ENCODE data around the gene RMI2.

Gene RMI2

GRCh38 chr16:11342021-11342855, 3.0 kb upstream of the RMI2 start:
- H3K4me3 ChIP-seq (ENCODE audit: low read depth in 1 of 2, low read length in 2 of 2): no peak overlapping the region
- H3K9ac ChIP-seq (ENCODE audit: low read depth in 1 of 2, low read length in 2 of 2): no peak overlapping the region
- no peak overlapping the region for H3K27ac ChIP-seq (ENCODE audit: low read depth, low read length)
- no peaks in the 10 kb centered on the region for H3K9me3 ChIP-seq (ENCODE audit: control insufficient read depth in 1 of 2, low read length in 2 of 2)
- H3K4me1 ChIP-seq (ENCODE audit: control insufficient read depth in 1 of 2, insufficient read depth in 2 of 2, low read length in 2 of 2): peaks cover 0 to 13% of the 10 kb centered on the region in 2 donors
- no peaks in the 10 kb centered on the region for H3K36me3 ChIP-seq (ENCODE audit: control insufficient read depth in 1 of 2, insufficient read depth in 2 of 2, low read length in 2 of 2)
- H3K27me3 ChIP-seq (ENCODE audit: control insufficient read depth in 1 of 2, insufficient read depth in 2 of 2, low read length in 2 of 2): no peaks in the 10 kb centered on the region

- Histone ChIP-seq H3K27ac (ENCODE audit: low read depth, low read length) (no peak overlapping the region), H3K4me1 (ENCODE audit: control insufficient read depth in 1 of 2, insufficient read depth in 2 of 2, low read length in 2 of 2) (peaks cover 13 to 18% of the 10 kb centered on the region in 2 donors), H3K9me3 (ENCODE audit: control insufficient read depth in 1 of 2, low read length in 2 of 2) (no peaks in the 10 kb centered on the region), H3K36me3 (ENCODE audit: control insufficient read depth in 1 of 2, insufficient read depth in 2 of 2, low read length in 2 of 2) (no peaks in the 10 kb centered on the region), H3K4me3 (ENCODE audit: low read depth in 1 of 2, low read length in 2 of 2) (no peak overlapping the region), H3K27me3 (ENCODE audit: control insufficient read depth in 1 of 2, insufficient read depth in 2 of 2, low read length in 2 of 2) (no peaks in the 10 kb centered on the region), H3K9ac (ENCODE audit: low read depth in 1 of 2, low read length in 2 of 2) (no peak overlapping the region)
Measured at GRCh38 chr16:11346700-11347319, 1.6 kb downstream of the RMI2 start.

- Histone ChIP-seq H3K9me3 (ENCODE audit: control insufficient read depth in 1 of 2, low read length in 2 of 2) (no peaks in the 10 kb centered on the region), H3K4me1 (ENCODE audit: control insufficient read depth in 1 of 2, insufficient read depth in 2 of 2, low read length in 2 of 2) (peaks cover 13 to 18% of the 10 kb centered on the region in 2 donors), H3K9ac (ENCODE audit: low read depth in 1 of 2, low read length in 2 of 2) (no peak overlapping the region), H3K36me3 (ENCODE audit: control insufficient read depth in 1 of 2, insufficient read depth in 2 of 2, low read length in 2 of 2) (no peaks in the 10 kb centered on the region), H3K4me3 (ENCODE audit: low read depth in 1 of 2, low read length in 2 of 2) (no peak overlapping the region), H3K27ac (ENCODE audit: low read depth, low read length) (no peak overlapping the region), H3K27me3 (ENCODE audit: control insufficient read depth in 1 of 2, insufficient read depth in 2 of 2, low read length in 2 of 2) (no peaks in the 10 kb centered on the region)
Measured at GRCh38 chr16:11347831-11348230, 2.6 kb downstream of the RMI2 start.

- no peak overlapping the region for H3K27ac ChIP-seq (ENCODE audit: low read depth, low read length)
- peaks cover 13 to 18% of the 10 kb centered on the region in 2 donors for H3K4me1 ChIP-seq (ENCODE audit: control insufficient read depth in 1 of 2, insufficient read depth in 2 of 2, low read length in 2 of 2)
- no peaks in the 10 kb centered on the region for H3K36me3 ChIP-seq (ENCODE audit: control insufficient read depth in 1 of 2, insufficient read depth in 2 of 2, low read length in 2 of 2)
- H3K9ac ChIP-seq (ENCODE audit: low read depth in 1 of 2, low read length in 2 of 2): no peak overlapping the region
- H3K4me3 ChIP-seq (ENCODE audit: low read depth in 1 of 2, low read length in 2 of 2): no peak overlapping the region
- H3K9me3 ChIP-seq (ENCODE audit: control insufficient read depth in 1 of 2, low read length in 2 of 2): no peaks in the 10 kb centered on the region
- H3K27me3 ChIP-seq (ENCODE audit: control insufficient read depth in 1 of 2, insufficient read depth in 2 of 2, low read length in 2 of 2): no peaks in the 10 kb centered on the region
Measured at GRCh38 chr16:11348737-11349598, 3.7 kb downstream of the RMI2 start.

GRCh38 chr16:11349599-11350276, 4.5 kb downstream of the RMI2 start:
- Histone ChIP-seq H3K27ac (ENCODE audit: low read depth, low read length) (peak overlapping the region; percentile 39), H3K9ac (ENCODE audit: low read depth in 1 of 2, low read length in 2 of 2) (no peak overlapping the region), H3K9me3 (ENCODE audit: control insufficient read depth in 1 of 2, low read length in 2 of 2) (no peaks in the 10 kb centered on the region), H3K4me3 (ENCODE audit: low read depth in 1 of 2, low read length in 2 of 2) (no peak overlapping the region), H3K4me1 (ENCODE audit: control insufficient read depth in 1 of 2, insufficient read depth in 2 of 2, low read length in 2 of 2) (peaks cover 18 to 19% of the 10 kb centered on the region in 2 donors), H3K36me3 (ENCODE audit: control insufficient read depth in 1 of 2, insufficient read depth in 2 of 2, low read length in 2 of 2) (no peaks in the 10 kb centered on the region), H3K27me3 (ENCODE audit: control insufficient read depth in 1 of 2, insufficient read depth in 2 of 2, low read length in 2 of 2) (no peaks in the 10 kb centered on the region)

GRCh38 chr16:11350519-11350918, 5.3 kb downstream of the RMI2 start:
- H3K27ac ChIP-seq (ENCODE audit: low read depth, low read length): no peak overlapping the region

GRCh38 chr16:11350921-11351335, 5.7 kb downstream of the RMI2 start:
- no peaks in the 10 kb centered on the region for H3K9me3 ChIP-seq (ENCODE audit: control insufficient read depth in 1 of 2, low read length in 2 of 2)
- H3K27ac ChIP-seq (ENCODE audit: low read depth, low read length): no peak overlapping the region
- no peaks in the 10 kb centered on the region for H3K27me3 ChIP-seq (ENCODE audit: control insufficient read depth in 1 of 2, insufficient read depth in 2 of 2, low read length in 2 of 2)
- peaks cover 24 to 27% of the 10 kb centered on the region in 2 donors for H3K4me1 ChIP-seq (ENCODE audit: control insufficient read depth in 1 of 2, insufficient read depth in 2 of 2, low read length in 2 of 2)
- H3K4me3 ChIP-seq (ENCODE audit: low read depth in 1 of 2, low read length in 2 of 2): no peak overlapping the region
- no peaks in the 10 kb centered on the region for H3K36me3 ChIP-seq (ENCODE audit: control insufficient read depth in 1 of 2, insufficient read depth in 2 of 2, low read length in 2 of 2)
- H3K9ac ChIP-seq (ENCODE audit: low read depth in 1 of 2, low read length in 2 of 2): no peak overlapping the region

More at GRCh38 chr16:11350519-11350918, 5.3 kb downstream of the RMI2 start:
- Histone ChIP-seq H3K27me3 (ENCODE audit: control insufficient read depth in 1 of 2, insufficient read depth in 2 of 2, low read length in 2 of 2) (no peaks in the 10 kb centered on the region), H3K9me3 (ENCODE audit: control insufficient read depth in 1 of 2, low read length in 2 of 2) (no peaks in the 10 kb centered on the region), H3K4me1 (ENCODE audit: control insufficient read depth in 1 of 2, insufficient read depth in 2 of 2, low read length in 2 of 2) (peaks cover 24 to 27% of the 10 kb centered on the region in 2 donors), H3K36me3 (ENCODE audit: control insufficient read depth in 1 of 2, insufficient read depth in 2 of 2, low read length in 2 of 2) (no peaks in the 10 kb centered on the region), H3K4me3 (ENCODE audit: low read depth in 1 of 2, low read length in 2 of 2) (no peak overlapping the region), H3K9ac (ENCODE audit: low read depth in 1 of 2, low read length in 2 of 2) (no peak overlapping the region)

- peaks cover 27 to 28% of the 10 kb centered on the region in 2 donors for H3K4me1 ChIP-seq (ENCODE audit: control insufficient read depth in 1 of 2, insufficient read depth in 2 of 2, low read length in 2 of 2)
- peaks cover 0 to 5% of the 10 kb centered on the region in 2 donors for H3K27me3 ChIP-seq (ENCODE audit: control insufficient read depth in 1 of 2, insufficient read depth in 2 of 2, low read length in 2 of 2)
- H3K9ac ChIP-seq (ENCODE audit: low read depth in 1 of 2, low read length in 2 of 2): no peak overlapping the region
Measured at GRCh38 chr16:11353158-11353557, 7.9 kb downstream of the RMI2 start.

GRCh38 chr16:11354407-11354732, 9.1 kb downstream of the RMI2 start:
- Histone ChIP-seq H3K27ac (ENCODE audit: low read depth, low read length) (no peak overlapping the region), H3K4me1 (ENCODE audit: control insufficient read depth in 1 of 2, insufficient read depth in 2 of 2, low read length in 2 of 2) (peaks cover 27% of the 10 kb centered on the region in 2 donors)

More at GRCh38 chr16:11353158-11353557, 7.9 kb downstream of the RMI2 start:
- H3K9me3 ChIP-seq (ENCODE audit: control insufficient read depth in 1 of 2, low read length in 2 of 2): no peaks in the 10 kb centered on the region
- no peaks in the 10 kb centered on the region for H3K36me3 ChIP-seq (ENCODE audit: control insufficient read depth in 1 of 2, insufficient read depth in 2 of 2, low read length in 2 of 2)
- no peak overlapping the region for H3K4me3 ChIP-seq (ENCODE audit: low read depth in 1 of 2, low read length in 2 of 2)
- no peak overlapping the region for H3K27ac ChIP-seq (ENCODE audit: low read depth, low read length)

More at GRCh38 chr16:11354407-11354732, 9.1 kb downstream of the RMI2 start:
- H3K9ac ChIP-seq (ENCODE audit: low read depth in 1 of 2, low read length in 2 of 2): no peak overlapping the region
- H3K27me3 ChIP-seq (ENCODE audit: control insufficient read depth in 1 of 2, insufficient read depth in 2 of 2, low read length in 2 of 2): peaks cover 0 to 5% of the 10 kb centered on the region in 2 donors
- no peak overlapping the region for H3K4me3 ChIP-seq (ENCODE audit: low read depth in 1 of 2, low read length in 2 of 2)
- no peaks in the 10 kb centered on the region for H3K36me3 ChIP-seq (ENCODE audit: control insufficient read depth in 1 of 2, insufficient read depth in 2 of 2, low read length in 2 of 2)
- no peaks in the 10 kb centered on the region for H3K9me3 ChIP-seq (ENCODE audit: control insufficient read depth in 1 of 2, low read length in 2 of 2)
